HepG2 (cell line): ENCODE results near the gene CNTN5. TPM values are rescaled to one million over a fixed set of nuclear protein-coding genes. Genes with fewer than 3 reads are reported as not detected.

ENCODE experiments used
- ATAC-seq: fragments of 200-7000 bp; cut with Tn5 transposase; 3 replicates; pipeline ENCODE4 v1.9.1; 2020; ENCODE audit warnings: mild to moderate bottlenecking, moderate library complexity
- BruUV-seq: library from RNA; stranded (reverse); fragments of 400-500 nt; replicated peaks from 2 replicates; lab custom pipeline; 2021; lab: Mats Ljungman, UMichigan
- CTCF ChIA-PET: fragments of 300-600 bp; formaldehyde crosslinking; extraction: SDS; loops from one replicate; lab custom pipeline; 2021; ENCODE audit warnings: low total read pairs, inconsistent platforms, low intra/inter-chr PET ratio; lab: Yijun Ruan, JAX
- POLR2A ChIA-PET: fragments of 350-600 bp; sonication (Branson Sonifier 250); formaldehyde crosslinking; loops from one replicate; lab custom pipeline; 2020; ENCODE audit warnings: antibody characterized with exemption, inconsistent platforms; lab: Yijun Ruan, JAX
- DNase-seq: peaks from one replicate; pipeline ENCODE4 v3.0.0-alpha.2; 2015; ENCODE audit warnings: low spot score
- FAIRE-seq: peaks from 3 replicates; lab custom pipeline; 2011; peaks lifted over from hg19 to GRCh38; lab: Jason Lieb, UNC
- H2AFZ ChIP-seq: one replicate; pipeline ENCODE4 v1.6.1; 2011; ENCODE audit warnings: low read length, inconsistent platforms
- H3K27ac ChIP-seq: fragments of 300-600 bp; 3 replicates; pipeline ENCODE4 v1.8.0; 2011; ENCODE audit warnings: mixed run types, mild to moderate bottlenecking, mixed read lengths, low read length, inconsistent platforms; ENCODE audit not compliant: insufficient read depth; ENCODE audit errors: extremely low read length
- H3K27me3 ChIP-seq, 2 experiments: fragments of 200-600 bp in 1 of 2; 2 replicates in 1 of 2; 3 replicates in 1 of 2; pipeline versions ENCODE4 v1.6.0 to v1.8.0; 2011; ENCODE audit warnings: low read length in 2 of 2, mild to moderate bottlenecking in 2 of 2, moderate library complexity in 2 of 2, inconsistent platforms in 1 of 2; ENCODE audit not compliant: insufficient read depth in 2 of 2, control insufficient read depth in 1 of 2
- H3K36me3 ChIP-seq, 2 experiments: fragments of 200-600 bp in 1 of 2; replicated peaks in 1 of 2; 2 replicates in 1 of 2; 3 replicates in 1 of 2; pipeline versions ENCODE4 v1.5.1 to v1.8.0; 2011; ENCODE audit warnings: low read length in 2 of 2, inconsistent platforms in 1 of 2; ENCODE audit not compliant: insufficient read depth in 2 of 2, control insufficient read depth in 1 of 2
- H3K4me1 ChIP-seq: 2 replicates; pipeline ENCODE4 v1.5.1; 2012; ENCODE audit warnings: low read length, inconsistent platforms; ENCODE audit not compliant: insufficient read depth
- H3K4me2 ChIP-seq: 2 replicates; pipeline ENCODE4 v1.6.0; 2011; ENCODE audit warnings: low read depth, low read length, inconsistent platforms
- H3K4me3 ChIP-seq, 3 experiments: fragments of 200-600 bp in 1 of 3; sonication (generic), shearing (Covaris generic) in 1 of 3; replicated peaks in 1 of 3; 2 replicates each; pipeline ENCODE4 v1.5.1; 2011 to 2016; ENCODE audit warnings: low read length in 3 of 3, inconsistent platforms in 2 of 3, low read depth in 2 of 3, mild to moderate bottlenecking in 2 of 3, control low read depth in 1 of 3, mixed read lengths in 1 of 3; ENCODE audit not compliant: insufficient read depth in 1 of 3
- H3K79me2 ChIP-seq: one replicate; pipeline ENCODE4 v1.6.1; 2011; ENCODE audit warnings: low read length, inconsistent platforms; ENCODE audit not compliant: insufficient read depth
- H3K9ac ChIP-seq: 2 replicates; pipeline ENCODE4 v1.6.0; 2011; ENCODE audit warnings: mild to moderate bottlenecking, low read depth, low read length, inconsistent platforms; ENCODE audit not compliant: insufficient read depth
- H3K9me3 ChIP-seq: 2 replicates; pipeline ENCODE4 v1.5.1; 2012; ENCODE audit warnings: mild to moderate bottlenecking, low read length
- H4K20me1 ChIP-seq: 2 replicates; pipeline ENCODE4 v1.6.0; 2011; ENCODE audit warnings: inconsistent platforms, mild to moderate bottlenecking, low read length, moderate library complexity; ENCODE audit not compliant: insufficient read depth
- HDAC2 ChIP-seq: sonication (generic); formaldehyde crosslinking; IDR thresholded peaks from 2 replicates; pipeline ENCODE4 v1.4.0; 2020; ENCODE audit warnings: missing genetic modification reagents
- HOXA7 ChIP-seq: sonication (generic); formaldehyde crosslinking; IDR thresholded peaks from 2 replicates; pipeline ENCODE4 v1.8.1; 2022; ENCODE audit warnings: mild to moderate bottlenecking, missing genetic modification reagents, moderate library complexity
- IKZF1 ChIP-seq: fragments of 450-650 bp; IDR thresholded peaks from 2 replicates; pipeline ENCODE4 v1.7.1; 2016
- JARID2 ChIP-seq: sonication (generic); formaldehyde crosslinking; IDR thresholded peaks from 2 replicates; pipeline ENCODE4 v1.8.1; 2023; ENCODE audit warnings: missing genetic modification reagents, inconsistent platforms; ENCODE audit not compliant: insufficient replicate concordance
- MIER2 ChIP-seq: IDR thresholded peaks from 2 replicates; pipeline ENCODE4 v1.6.1; 2016; ENCODE audit warnings: missing biosample characterization, missing genetic modification reagents
- NR2F2 ChIP-seq: IDR thresholded peaks from 2 replicates; pipeline ENCODE4 v1.6.1; 2012; ENCODE audit warnings: low read depth, inconsistent platforms, borderline replicate concordance
- REPIN1 ChIP-seq: sonication (generic); formaldehyde crosslinking; IDR thresholded peaks from 2 replicates; pipeline ENCODE4 v1.8.0; 2022; ENCODE audit warnings: missing genetic modification reagents, low read depth, mild to moderate bottlenecking, borderline replicate concordance
- RFX3 ChIP-seq: IDR thresholded peaks from 2 replicates; pipeline ENCODE4 v1.6.1; 2016; ENCODE audit warnings: missing biosample characterization, missing genetic modification reagents
- RXRA ChIP-seq: sonication (generic); formaldehyde crosslinking; IDR thresholded peaks from 2 replicates; pipeline ENCODE4 v1.5.1; 2020; ENCODE audit warnings: missing genetic modification reagents
- RXRB ChIP-seq: IDR thresholded peaks from 2 replicates; pipeline ENCODE4 v1.6.1; 2016; ENCODE audit warnings: borderline replicate concordance, missing genetic modification reagents, missing compliant biosample characterization
- SATB2 ChIP-seq: sonication (generic); formaldehyde crosslinking; IDR thresholded peaks from 2 replicates; pipeline ENCODE4 v1.5.0; 2020; ENCODE audit warnings: missing genetic modification reagents
- SMARCC2 ChIP-seq: fragments of 450-650 bp; IDR thresholded peaks from 2 replicates; pipeline ENCODE4 v1.6.1; 2017; ENCODE audit warnings: antibody characterized with exemption, mild to moderate bottlenecking
- SOX13 ChIP-seq, 3 experiments: fragments of 450-650 bp in 1 of 3; sonication (generic) in 1 of 3; formaldehyde crosslinking in 1 of 3; IDR thresholded peaks in 2 of 3; conservative IDR thresholded peaks in 1 of 3; 2 replicates each; pipeline versions ENCODE4 v1.5.0 to v1.6.1; 2016 to 2020; ENCODE audit warnings: antibody characterized with exemption in 1 of 3, mild to moderate bottlenecking in 1 of 3, missing compliant biosample characterization in 1 of 3, missing genetic modification reagents in 1 of 3, moderate library complexity in 1 of 3
- SSRP1 ChIP-seq: IDR thresholded peaks from 2 replicates; pipeline ENCODE4 v1.6.1; 2016; ENCODE audit warnings: control low read depth
- ZBTB26 ChIP-seq: IDR thresholded peaks from 2 replicates; pipeline ENCODE4 v1.6.1; 2016; ENCODE audit warnings: missing compliant biosample characterization, missing genetic modification reagents, borderline replicate concordance
- WGBS: methylation state at CpG from one replicate; pipeline ENCODE4 v1.1.6; 2017; ENCODE audit warnings: low lambda C conversion rate; 5-methylcytosine and 5-hydroxymethylcytosine counted together
- in situ Hi-C: cut with HindIII; loops from 2 replicates; pipeline ENCODE4 v1.10.0; 2017; ENCODE audit warnings: low pct_unique_long_range_greater_than_20kb; ENCODE audit not compliant: extremely low pct_ligation_motif_present
- intact Hi-C: fragments of 100-400 bp; cut with micrococcal nuclease; formaldehyde crosslinking; loops from one replicate; pipeline ENCODE4 v1.10.0; 2022; ENCODE audit not compliant: unreplicated experiment
- polyA plus RNA-seq, 8 experiments: library from polyadenylated mRNA; depleted of rRNA in 3 of 8; stranded (reverse) in 7 of 8; unstranded in 1 of 8; fragments of >200 nt; fragmentation: Illumina TruSeq in 4 of 8; extraction: Trizol in 4 of 8; gene quantifications; 2 replicates each; pipeline versions ENCODE4 v1.2.1 to v1.2.3, GENCODE V29; 2011 to 2016; ENCODE audit warnings: low read depth in 4 of 8, missing spikeins in 1 of 8, mixed read lengths in 1 of 8; ENCODE audit not compliant: insufficient read depth in 1 of 8
- total RNA-seq, 5 experiments: library from RNA; depleted of rRNA; stranded (reverse); fragments of >200 nt; fragmentation: Illumina TruSeq; extraction: Trizol; gene quantifications; 2 replicates each; pipeline ENCODE4 v1.2.3, GENCODE V29; 2016; ENCODE audit warnings: low read depth in 1 of 5

The CNTN5 gene
- total and polyA plus RNA-seq, 2 of the 13 experiments (the other 11 are each of a cell fraction or from before 2014, with no cell fraction given), result not detected

- Histone ChIP-seq H3K27me3 (no peaks in the 10 kb centered on the region), H3K4me1 (no peaks in the 10 kb centered on the region), H3K4me2 (no peak overlapping the region), H3K79me2 (no peaks in the 10 kb centered on the region), H3K27ac (no peak overlapping the region), H4K20me1 (no peaks in the 10 kb centered on the region; the same call in 1 of the 2 replicates), H3K9me3 (no peaks in the 10 kb centered on the region), H3K36me3 (no peaks in the 10 kb centered on the region), H2AFZ (no peak overlapping the region), H3K9ac (no peak overlapping the region), H3K4me3 (no peak overlapping the region)
- FAIRE-seq, result no peak
- TF ChIP-seq IKZF1 (no peak), SSRP1 (no peak), RFX3 (CRISPR knock-in tag) (no peak), ZBTB26 (CRISPR knock-in tag) (no peak), HOXA7 (CRISPR knock-in tag) (no peak), JARID2 (no peak), SATB2 (CRISPR knock-in tag) (no peak), RXRB (CRISPR knock-in tag) (no peak)
- in situ Hi-C loops, result no loop called here
- no TSS peak for BruUV-seq
- intact Hi-C loops, result no loop called here
- POLR2A ChIA-PET, result no interaction called here
- ATAC-seq, result no peak
- no peak for DNase-seq
- CTCF ChIA-PET, result no interaction called here
These were observed 674.4 kb downstream of the CNTN5 start for GRCh38 chr11:99695106-99695505.

GRCh38 chr11:99706848-99707247 lies 686.1 kb downstream of the CNTN5 start:
- Histone ChIP-seq H3K79me2 (no peaks in the 10 kb centered on the region), H2AFZ (no peak overlapping the region), H3K9ac (no peak overlapping the region), H3K4me3 (no peak overlapping the region), H3K36me3 (no peaks in the 10 kb centered on the region), H4K20me1 (no peaks in the 10 kb centered on the region), H3K4me2 (no peak overlapping the region), H3K4me1 (no peaks in the 10 kb centered on the region)
- WGBS, result 0% methylated on average over 1 of the region's 1 CpG
- CTCF ChIA-PET, result no interaction called here
- in situ Hi-C loops (no loop called here), intact Hi-C loops (no loop called here)
- POLR2A ChIA-PET, result no interaction called here
- FAIRE-seq, result no peak
- no peak for ATAC-seq
- BruUV-seq, result no TSS peak
- no peak for TF ChIP-seq HDAC2 (CRISPR knock-in tag)
- no peak for TF ChIP-seq REPIN1 (CRISPR knock-in tag)
- TF ChIP-seq SOX13 (IDR thresholded peaks at IDR 0.05), result no peak
- no peak for TF ChIP-seq SOX13 (CRISPR knock-in tag; conservative IDR thresholded peaks at IDR 0.05 in 1 of 2, IDR thresholded peaks at IDR 0.05 in 1 of 2)
- TF ChIP-seq RXRA (CRISPR knock-in tag), result no peak
- no peak for TF ChIP-seq SMARCC2
- no peak for TF ChIP-seq NR2F2
- TF ChIP-seq MIER2 (CRISPR knock-in tag), result no peak
- TF ChIP-seq, all 625 proteins: peak for 0
- Histone ChIP-seq H3K9me3 (no peaks in the 10 kb centered on the region), H3K27me3 (no peaks in the 10 kb centered on the region), H3K27ac (no peak overlapping the region)
- DNase-seq, result no peak
